GM06990 (cell line): Measurements from ENCODE around the gene SEMA3C.

Source experiments
- DNase-seq: peaks from one replicate; pipeline ENCODE4 v3.0.0-alpha.2; 2011; ENCODE audit not compliant: insufficient read length; ENCODE audit errors: extremely low read depth
- H3K27me3 ChIP-seq: replicated peaks from 2 replicates; pipeline ENCODE4 v1.6.0; 2011; ENCODE audit warnings: low read length; ENCODE audit not compliant: control insufficient read depth, insufficient read depth
- H3K36me3 ChIP-seq: 2 replicates; pipeline ENCODE4 v1.5.1; 2011; ENCODE audit warnings: low read length; ENCODE audit not compliant: control insufficient read depth, insufficient read depth
- H3K4me3 ChIP-seq: replicated peaks from 2 replicates; pipeline ENCODE4 v1.5.1; 2011; ENCODE audit warnings: low read depth, mild to moderate bottlenecking, control low read depth, low read length
- TF ChIP-seq, protein P1 (sequence below): IDR thresholded peaks from 2 replicates; pipeline ENCODE4 v1.5.1; 2011; ENCODE audit warnings: low read length, control low read depth, mild to moderate bottlenecking, inconsistent platforms; ENCODE audit not compliant: insufficient read depth, poor library complexity, severe bottlenecking

SEMA3C gene

DNA sequence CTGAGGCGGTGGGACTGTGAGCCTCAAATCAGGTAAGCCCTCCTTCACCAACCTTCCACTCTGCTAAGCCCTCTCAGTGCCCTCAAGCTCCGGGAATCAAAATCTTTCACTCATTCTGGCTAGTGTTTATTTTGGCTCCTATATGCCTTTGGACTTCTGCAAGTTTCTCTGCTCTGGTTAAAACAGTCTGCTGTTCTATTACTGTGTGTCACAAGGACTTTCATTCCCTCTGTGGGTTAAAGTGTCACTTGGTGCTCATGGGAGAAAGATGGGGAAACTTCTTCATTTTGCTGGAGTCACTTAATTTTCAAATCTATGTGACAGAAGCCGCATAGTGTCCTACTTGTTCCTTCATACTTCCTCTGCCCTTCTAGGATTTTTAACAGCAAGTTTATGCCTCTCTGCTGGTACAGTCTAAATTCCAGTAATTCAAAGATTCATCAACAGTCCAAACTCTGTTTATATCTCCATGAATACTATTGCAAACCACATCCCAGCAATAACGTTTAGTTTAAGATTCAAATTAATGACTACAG is 219.1 kb downstream of the SEMA3C start:
- no peak for DNase-seq
- Histone ChIP-seq H3K36me3 (no peaks in the 10 kb centered on the region), H3K27me3 (no peaks in the 10 kb centered on the region), H3K4me3 (no peak overlapping the region)
- TF ChIP-seq, protein P1, sequence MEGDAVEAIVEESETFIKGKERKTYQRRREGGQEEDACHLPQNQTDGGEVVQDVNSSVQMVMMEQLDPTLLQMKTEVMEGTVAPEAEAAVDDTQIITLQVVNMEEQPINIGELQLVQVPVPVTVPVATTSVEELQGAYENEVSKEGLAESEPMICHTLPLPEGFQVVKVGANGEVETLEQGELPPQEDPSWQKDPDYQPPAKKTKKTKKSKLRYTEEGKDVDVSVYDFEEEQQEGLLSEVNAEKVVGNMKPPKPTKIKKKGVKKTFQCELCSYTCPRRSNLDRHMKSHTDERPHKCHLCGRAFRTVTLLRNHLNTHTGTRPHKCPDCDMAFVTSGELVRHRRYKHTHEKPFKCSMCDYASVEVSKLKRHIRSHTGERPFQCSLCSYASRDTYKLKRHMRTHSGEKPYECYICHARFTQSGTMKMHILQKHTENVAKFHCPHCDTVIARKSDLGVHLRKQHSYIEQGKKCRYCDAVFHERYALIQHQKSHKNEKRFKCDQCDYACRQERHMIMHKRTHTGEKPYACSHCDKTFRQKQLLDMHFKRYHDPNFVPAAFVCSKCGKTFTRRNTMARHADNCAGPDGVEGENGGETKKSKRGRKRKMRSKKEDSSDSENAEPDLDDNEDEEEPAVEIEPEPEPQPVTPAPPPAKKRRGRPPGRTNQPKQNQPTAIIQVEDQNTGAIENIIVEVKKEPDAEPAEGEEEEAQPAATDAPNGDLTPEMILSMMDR = no peak

DNA sequence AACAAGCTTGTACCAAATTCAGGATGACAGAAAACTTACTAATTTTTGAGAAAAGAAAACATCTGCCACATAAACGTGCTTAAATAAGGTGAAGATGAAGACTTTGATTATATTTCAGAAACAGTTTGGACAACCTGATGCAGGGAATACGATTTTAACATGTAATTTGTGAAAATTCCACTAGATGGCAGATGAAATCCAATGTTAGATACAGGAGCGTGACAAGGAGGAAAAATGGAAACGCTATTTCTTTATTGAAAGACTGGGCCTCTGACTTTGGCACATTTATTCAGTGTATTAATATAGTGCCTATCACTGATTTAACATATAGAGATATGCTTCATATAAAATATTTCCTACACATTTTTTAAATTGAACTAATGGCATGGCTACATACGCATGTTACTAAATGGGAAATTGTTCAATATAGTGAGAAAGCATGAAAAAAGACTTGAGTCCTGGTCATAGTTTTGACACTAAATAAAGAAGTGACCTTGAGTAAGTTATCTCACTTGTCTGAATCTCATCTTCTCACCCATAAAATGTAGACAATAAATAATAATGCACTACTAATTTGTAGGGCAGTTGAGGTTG is 219.7 kb downstream of the SEMA3C start:
- no peak for DNase-seq
- no peaks in the 10 kb centered on the region for H3K27me3 ChIP-seq
- H3K4me3 ChIP-seq = no peak overlapping the region
- TF ChIP-seq, protein P1 = peak; percentile 40
- no peaks in the 10 kb centered on the region for H3K36me3 ChIP-seq
